Gastrocnemius medialis (tissue), 4 donors: ENCODE measurements around the gene TOMM22. TPM values are rescaled to one million over a fixed set of nuclear protein-coding genes. Genes with fewer than 3 reads are reported as not detected.

Experiments used
- ATAC-seq, 2 donors: fragments of 150-250 bp; one replicate each; pipeline ENCODE4 v1.9.1; 2016
- DNase-seq, 2 donors: peaks; one replicate each; pipeline ENCODE4 v3.0.0-alpha.2; 2019
- H3K27ac ChIP-seq, 4 donors: fragments of 200-600 bp; sonication (generic); 1 replicate in 1 of 4; 2 replicates in 3 of 4; pipeline ENCODE4 v1.5.1; 2016 to 2018; ENCODE audit warnings: mild to moderate bottlenecking in 2 of 4, moderate library complexity in 1 of 4
- H3K27me3 ChIP-seq, 3 donors: fragments of 200-600 bp; sonication (generic) in 2 of 3; 1 replicate in 1 of 3; 2 replicates in 2 of 3; pipeline versions ENCODE4 v1.5.1 to v1.6.0; 2016 to 2019; ENCODE audit warnings: mild to moderate bottlenecking in 1 of 3, moderate library complexity in 1 of 3
- H3K36me3 ChIP-seq, 2 donors: fragments of 200-600 bp; sonication (generic) in 1 of 2; one replicate each; pipeline ENCODE4 v1.5.1; 2017 to 2018
- H3K4me1 ChIP-seq, 2 donors: fragments of 200-600 bp; sonication (generic) in 1 of 2; one replicate each; pipeline ENCODE4 v1.5.1; 2016 to 2017; ENCODE audit warnings: mild to moderate bottlenecking in 2 of 2
- H3K4me3 ChIP-seq, 4 donors: fragments of 200-600 bp; sonication (generic) in 3 of 4; 1 replicate in 1 of 4; 2 replicates in 3 of 4; pipeline ENCODE4 v1.5.1; 2016 to 2019; ENCODE audit warnings: mild to moderate bottlenecking in 2 of 4
- H3K9me3 ChIP-seq, 3 donors: fragments of 200-600 bp; sonication (generic) in 2 of 3; 1 replicate in 1 of 3; 2 replicates in 2 of 3; pipeline ENCODE4 v1.5.1; 2016 to 2019
- POLR2A ChIP-seq, 2 donors: fragments of 450-650 bp; IDR thresholded peaks; one replicate each; pipeline ENCODE4 v1.6.1; 2017; ENCODE audit warnings: antibody characterized with exemption in 2 of 2, mild to moderate bottlenecking in 2 of 2, moderate library complexity in 2 of 2
- in situ Hi-C, 4 donors: fragments of 200-750 bp; cut with MboI; loops; one replicate each; pipeline versions ENCODE4 v1.15.0 to v1.8.0; 2017; ENCODE audit warnings: low sequenced_read_pairs in 4 of 4
- intact Hi-C: fragments of 100-400 bp; cut with DNase I; formaldehyde crosslinking; loops from one replicate; pipeline ENCODE4 v1.15.1; 2023; ENCODE audit warnings: low total_unique reads
- total RNA-seq, 4 donors: library from RNA; depleted of rRNA; stranded (reverse); fragments of >200 nt; gene quantifications; one replicate each; pipeline versions ENCODE4 v1.1.0 to v1.2.3, GENCODE V29; 2016
- TF ChIP-seq, protein P1 (sequence below), 5 experiments: fragments of 450-650 bp in 3 of 5; fragments of 200-600 bp in 2 of 5; sonication (generic) in 2 of 5; IDR thresholded peaks in 4 of 5; conservative IDR thresholded peaks in 1 of 5; 1 replicate in 4 of 5; 2 replicates in 1 of 5; pipeline ENCODE4 v1.5.1; 2016 to 2019; ENCODE audit warnings: antibody characterized with exemption in 5 of 5, mild to moderate bottlenecking in 3 of 5, moderate library complexity in 3 of 5

The TOMM22 gene
- 10 to 100 TPM; 37.1 to 47.1 (median 46.3) TPM for total RNA-seq

- Histone ChIP-seq H3K9me3 (no peaks in the 10 kb centered on the region), H3K27me3 (no peaks in the 10 kb centered on the region), H3K4me3 (peak within 1 kb of the TSS; percentile 87 to 99 (median 92)), H3K36me3 (peaks cover 0 to 43% of the 10 kb centered on the region in 2 donors), H3K4me1 (peaks cover 6 to 13% of the 10 kb centered on the region in 2 donors), H3K27ac (peak within 1 kb of the TSS; percentile 76 to 94 (median 83))
- DNase-seq (peak; percentile 76 to 83), ATAC-seq (peak; percentile 97 to 98)
- in situ Hi-C loops: no loop called here
- intact Hi-C loops: loop anchor here (10.0 kb wide), 1 partner anchor 187 kb away; no protein-coding TSS in a partner anchor
- TF ChIP-seq, protein P1, sequence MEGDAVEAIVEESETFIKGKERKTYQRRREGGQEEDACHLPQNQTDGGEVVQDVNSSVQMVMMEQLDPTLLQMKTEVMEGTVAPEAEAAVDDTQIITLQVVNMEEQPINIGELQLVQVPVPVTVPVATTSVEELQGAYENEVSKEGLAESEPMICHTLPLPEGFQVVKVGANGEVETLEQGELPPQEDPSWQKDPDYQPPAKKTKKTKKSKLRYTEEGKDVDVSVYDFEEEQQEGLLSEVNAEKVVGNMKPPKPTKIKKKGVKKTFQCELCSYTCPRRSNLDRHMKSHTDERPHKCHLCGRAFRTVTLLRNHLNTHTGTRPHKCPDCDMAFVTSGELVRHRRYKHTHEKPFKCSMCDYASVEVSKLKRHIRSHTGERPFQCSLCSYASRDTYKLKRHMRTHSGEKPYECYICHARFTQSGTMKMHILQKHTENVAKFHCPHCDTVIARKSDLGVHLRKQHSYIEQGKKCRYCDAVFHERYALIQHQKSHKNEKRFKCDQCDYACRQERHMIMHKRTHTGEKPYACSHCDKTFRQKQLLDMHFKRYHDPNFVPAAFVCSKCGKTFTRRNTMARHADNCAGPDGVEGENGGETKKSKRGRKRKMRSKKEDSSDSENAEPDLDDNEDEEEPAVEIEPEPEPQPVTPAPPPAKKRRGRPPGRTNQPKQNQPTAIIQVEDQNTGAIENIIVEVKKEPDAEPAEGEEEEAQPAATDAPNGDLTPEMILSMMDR (IDR thresholded peaks at IDR 0.05 in 4 of 5, conservative IDR thresholded peaks at IDR 0.05 in 1 of 5): peak in 4 of 5 experiments; percentile 37 to 72 (median 56)
- TF ChIP-seq POLR2A (IDR thresholded peaks at IDR 0.05): peak; percentile 54 to 59
Measured at GRCh38 chr22:38681582-38682335, at the start of gene TOMM22. TOMM22 (plus strand) TSS chr22:38681957; CDS start chr22:38681979, 22 bp downstream.

DNA sequence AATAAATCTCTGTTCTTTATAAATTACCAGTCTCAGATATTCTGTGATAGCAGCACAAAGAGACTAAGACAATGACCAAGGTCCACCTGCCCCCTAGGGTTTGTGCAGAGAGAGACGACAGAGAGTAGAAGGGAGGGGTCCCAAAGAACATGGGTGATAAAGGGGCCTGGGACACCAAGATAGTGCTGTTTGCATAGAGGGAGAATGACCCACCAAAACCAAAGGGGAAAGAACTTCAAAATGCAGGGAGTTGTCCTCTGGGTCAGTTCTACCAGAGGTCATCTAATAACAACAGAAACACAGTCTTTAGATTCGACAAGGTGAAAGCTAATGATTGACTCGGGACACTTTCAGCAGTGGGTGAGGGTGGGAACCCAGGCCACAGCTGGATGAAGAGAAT is 49.2 kb upstream of the TOMM22 start:
- Histone ChIP-seq H3K27ac (no peak overlapping the region), H3K4me1 (no peaks in the 10 kb centered on the region), H3K36me3 (no peaks in the 10 kb centered on the region), H3K9me3 (no peaks in the 10 kb centered on the region), H3K4me3 (no peak overlapping the region), H3K27me3 (no peaks in the 10 kb centered on the region)
- in situ Hi-C loops: no loop called here
- ATAC-seq: no peak
- intact Hi-C loops: no loop called here
- TF ChIP-seq, protein P1 (IDR thresholded peaks at IDR 0.05 in 4 of 5, conservative IDR thresholded peaks at IDR 0.05 in 1 of 5): no peak
- TF ChIP-seq POLR2A (IDR thresholded peaks at IDR 0.05): no peak
- DNase-seq: no peak

- intact Hi-C loops (no loop called here), in situ Hi-C loops (no loop called here)
- no peak overlapping the region for H3K27ac ChIP-seq
- H3K4me3 ChIP-seq: no peak overlapping the region
- no peak for ATAC-seq
- H3K27me3 ChIP-seq: no peaks in the 10 kb centered on the region
- no peaks in the 10 kb centered on the region for H3K36me3 ChIP-seq
- DNase-seq: no peak
- H3K9me3 ChIP-seq: no peaks in the 10 kb centered on the region
- no peaks in the 10 kb centered on the region for H3K4me1 ChIP-seq
- TF ChIP-seq, protein P1 (IDR thresholded peaks at IDR 0.05 in 4 of 5, conservative IDR thresholded peaks at IDR 0.05 in 1 of 5): no peak
- TF ChIP-seq POLR2A (IDR thresholded peaks at IDR 0.05): no peak
Measured at GRCh38 chr22:38638216-38638615, 43.5 kb upstream of the TOMM22 start.

DNA sequence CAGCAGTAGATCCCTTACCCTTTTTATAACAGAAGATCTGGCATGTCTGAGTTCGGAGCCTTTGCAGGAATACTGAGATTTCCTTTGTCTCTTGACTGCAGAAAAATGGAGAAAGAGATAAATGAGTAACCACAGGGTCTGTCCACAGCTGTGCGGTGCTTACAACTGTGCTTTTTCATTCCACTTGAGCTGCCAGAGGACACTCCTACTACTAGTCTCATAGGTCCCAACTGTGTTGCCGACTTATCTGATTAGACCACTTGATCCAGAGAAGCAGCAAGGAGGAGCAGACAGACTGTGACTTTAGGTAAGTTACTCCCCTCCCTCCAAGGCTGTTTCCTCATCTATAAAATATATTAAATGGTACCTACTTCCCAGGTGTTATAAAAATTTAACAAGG is 43.0 kb upstream of the TOMM22 start:
- Histone ChIP-seq H3K36me3 (no peaks in the 10 kb centered on the region), H3K27me3 (no peaks in the 10 kb centered on the region), H3K4me3 (no peak overlapping the region), H3K4me1 (no peaks in the 10 kb centered on the region), H3K27ac (no peak overlapping the region), H3K9me3 (no peaks in the 10 kb centered on the region)
- TF ChIP-seq, protein P1 (IDR thresholded peaks at IDR 0.05 in 4 of 5, conservative IDR thresholded peaks at IDR 0.05 in 1 of 5): no peak
- no peak for TF ChIP-seq POLR2A (IDR thresholded peaks at IDR 0.05)
- no peak for DNase-seq
- in situ Hi-C loops: no loop called here
- no peak for ATAC-seq
- intact Hi-C loops: no loop called here
